PC-9 (cell line): ENCODE results near the gene CPNE7. TPM values are rescaled to one million over a fixed set of nuclear protein-coding genes. Genes with fewer than 3 reads are reported as not detected.

Experiments used
- BruUV-seq: library from RNA; stranded (reverse); fragments of 400-500 nt; replicated peaks from 2 replicates; lab custom pipeline; 2021; lab: Mats Ljungman, UMichigan
- CTCF ChIA-PET: fragments of 300-600 bp; sonication (Branson Sonifier 250); formaldehyde crosslinking; loops from one replicate; lab custom pipeline; 2022; ENCODE audit warnings: antibody characterized with exemption; lab: Charles Lee
- POLR2A ChIA-PET: fragments of 300-600 bp; sonication (Branson Sonifier 250); formaldehyde crosslinking; loops from one replicate; lab custom pipeline; 2022; ENCODE audit warnings: antibody characterized with exemption; ENCODE audit not compliant: unreplicated experiment; lab: Charles Lee
- DNase-seq, 2 experiments: peaks; one replicate each; pipeline versions ENCODE4 v3.0.0 to v3.0.0-alpha.2; 2015 to 2022; ENCODE audit warnings: mixed read lengths in 1 of 2
- H2AFZ ChIP-seq: fragments of 200-600 bp; sonication (generic); 2 replicates; pipeline ENCODE4 v1.8.1; 2017; ENCODE audit warnings: antibody characterized with exemption
- H3F3A ChIP-seq: fragments of 200-600 bp; sonication (generic); 2 replicates; pipeline ENCODE4 v1.8.1; 2017; ENCODE audit warnings: antibody characterized with exemption, mild to moderate bottlenecking, low read depth; ENCODE audit not compliant: insufficient read depth
- H3K27ac ChIP-seq: fragments of 200-600 bp; sonication (generic); 2 replicates; pipeline ENCODE4 v1.6.1; 2016; ENCODE audit warnings: mixed run types
- H3K27me3 ChIP-seq: fragments of 200-600 bp; sonication (generic); 2 replicates; pipeline ENCODE4 v1.6.1; 2016; ENCODE audit warnings: low read depth, mixed run types; ENCODE audit not compliant: insufficient read depth
- H3K36me3 ChIP-seq: fragments of 200-600 bp; sonication (generic); 2 replicates; pipeline ENCODE4 v1.6.1; 2016; ENCODE audit warnings: low read depth, mixed run types
- H3K4me1 ChIP-seq: fragments of 200-600 bp; sonication (generic); replicated peaks from 2 replicates; pipeline ENCODE4 v1.6.1; 2016; ENCODE audit warnings: mixed run types; ENCODE audit not compliant: insufficient read depth
- H3K4me2 ChIP-seq: fragments of 200-600 bp; sonication (generic); 2 replicates; pipeline ENCODE4 v1.6.1; 2017; ENCODE audit warnings: mixed run types
- H3K4me3 ChIP-seq: fragments of 200-600 bp; sonication (generic); 2 replicates; pipeline ENCODE4 v1.6.1; 2016; ENCODE audit warnings: mixed run types
- H3K79me2 ChIP-seq: fragments of 200-600 bp; sonication (generic); 2 replicates; pipeline ENCODE4 v1.6.1; 2017; ENCODE audit warnings: low read depth, mixed run types
- H3K9me2 ChIP-seq: fragments of 200-600 bp; sonication (generic); 2 replicates; pipeline ENCODE4 v1.8.1; 2017; ENCODE audit warnings: mild to moderate bottlenecking; ENCODE audit not compliant: insufficient read depth
- H3K9me3 ChIP-seq: fragments of 200-600 bp; sonication (generic); 2 replicates; pipeline ENCODE4 v1.8.1; 2016; ENCODE audit warnings: low read depth; ENCODE audit not compliant: insufficient read depth
- H4K20me1 ChIP-seq: fragments of 200-600 bp; sonication (generic); 2 replicates; pipeline ENCODE4 v1.8.1; 2017; ENCODE audit not compliant: insufficient read depth
- CTCF ChIP-seq: fragments of 200-600 bp; sonication (generic); conservative IDR thresholded peaks from 2 replicates; pipeline ENCODE4 v1.6.1; 2017; ENCODE audit warnings: mixed run types, antibody characterized with exemption, mild to moderate bottlenecking, moderate library complexity
- EZH2 ChIP-seq: fragments of 200-600 bp; sonication (generic); IDR thresholded peaks from 2 replicates; pipeline ENCODE4 v1.8.0; 2017; ENCODE audit warnings: antibody characterized with exemption, low read depth
- intact Hi-C: fragments of 100-400 bp; cut with micrococcal nuclease; formaldehyde crosslinking; loops from one replicate; pipeline ENCODE4 v1.10.0; 2022; ENCODE audit not compliant: unreplicated experiment
- total RNA-seq: library from RNA; stranded (reverse); gene quantifications from 2 replicates; pipeline ENCODE4 v1.2.3, GENCODE V29; 2021

The CPNE7 gene
- total RNA-seq, 1 experiment from 2014 or later: 19.5 TPM

DNA sequence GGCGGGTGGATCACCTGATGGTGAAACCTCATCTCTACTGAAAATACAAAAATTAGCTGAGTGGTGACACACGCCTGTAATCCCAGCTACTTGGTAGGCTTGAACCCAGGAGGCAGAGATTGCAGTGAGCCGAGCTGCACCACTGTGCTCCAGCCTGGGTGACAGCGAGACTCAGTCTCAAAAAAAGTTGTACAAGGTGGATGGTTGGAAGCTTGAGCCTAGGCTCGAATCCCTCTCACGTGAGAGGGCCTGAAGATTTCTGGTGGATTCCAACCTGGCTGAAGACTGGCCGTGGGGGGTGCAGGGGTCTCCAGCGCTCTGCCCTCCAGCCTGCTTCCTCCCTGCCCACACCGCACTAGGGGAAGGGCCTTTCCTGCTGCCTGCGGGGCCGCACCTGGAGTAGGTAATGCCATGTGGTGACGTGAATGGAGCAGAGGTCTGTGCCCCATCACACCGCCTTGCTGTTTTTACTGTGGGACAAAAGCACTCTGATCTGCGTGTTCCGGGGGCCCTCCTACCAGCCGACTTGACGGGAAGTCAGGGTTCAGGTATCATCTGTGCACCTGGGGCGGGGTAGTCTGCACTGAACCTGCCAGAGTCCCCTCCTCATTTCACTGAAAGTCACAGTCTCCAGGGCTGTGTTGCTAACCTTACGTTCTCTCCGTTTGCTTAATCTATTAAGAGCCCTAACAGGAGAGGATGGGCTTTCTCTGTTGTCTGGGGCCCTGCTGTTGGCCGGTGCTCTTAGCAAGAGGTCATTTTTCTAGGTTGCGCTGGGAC is 10.9 kb upstream of the CPNE7 start:
- Histone ChIP-seq H3K27me3 (no peaks in the 10 kb centered on the region), H3K4me3 (peak overlapping the region; percentile 92; the same call in 1 of the 2 replicates), H3K4me2 (peak overlapping the region; percentile 98), H3K9me3 (no peaks in the 10 kb centered on the region), H3K79me2 (peaks cover 41% of the 10 kb centered on the region), H4K20me1 (peaks cover 49% of the 10 kb centered on the region), H3K9me2 (no peaks in the 10 kb centered on the region), H3K4me1 (peaks cover 42% of the 10 kb centered on the region), H2AFZ (no peak overlapping the region), H3F3A (peaks cover 70% of the 10 kb centered on the region), H3K36me3 (peaks cover 33% of the 10 kb centered on the region), H3K27ac (peak overlapping the region; percentile 70)
- TF ChIP-seq CTCF: no peak
- no TSS peak for BruUV-seq
- intact Hi-C loops: loop anchor here (5.0 kb wide), 3 partner anchors 57 to 242 kb away; partner anchors contain the start of genes ANKRD11 and SPG7
- ChIA-PET CTCF (interaction anchor here (0.7 kb wide), 1 partner anchor 67 kb away, joined by 3 read pairs; no protein-coding TSS in a partner anchor), POLR2A (interaction anchor here (0.6 to 0.7 kb wide), 4 partner anchors 58 to 347 kb away, joined by 3 to 5 read pairs (median 4); partner anchors contain the start of gene ZNF778)
- peak in 1 of 2 experiments; percentile 50 for DNase-seq

- no peaks in the 10 kb centered on the region for H3K9me2 ChIP-seq
- peak; percentile 62 to 77 for DNase-seq
- intact Hi-C loops: no loop called here
- peak overlapping the region; percentile 98 for H3K4me2 ChIP-seq
- no peaks in the 10 kb centered on the region for H3K27me3 ChIP-seq
- ChIA-PET CTCF (no interaction called here), POLR2A (interaction anchor here (0.6 to 0.7 kb wide), 3 partner anchors 57 to 318 kb away, joined by 4 to 8 read pairs (median 5); no protein-coding TSS in a partner anchor)
- BruUV-seq: no TSS peak
- H3F3A ChIP-seq: peaks cover 65% of the 10 kb centered on the region
- H3K79me2 ChIP-seq: peaks cover 41% of the 10 kb centered on the region
- H4K20me1 ChIP-seq: peaks cover 49% of the 10 kb centered on the region
- H3K9me3 ChIP-seq: no peaks in the 10 kb centered on the region
- TF ChIP-seq CTCF (no peak), EZH2 (no peak)
- H3K36me3 ChIP-seq: peaks cover 33% of the 10 kb centered on the region
- peaks cover 41% of the 10 kb centered on the region for H3K4me1 ChIP-seq
- H3K4me3 ChIP-seq: peak overlapping the region; percentile 45; the same call in 1 of the 2 replicates
- H2AFZ ChIP-seq: no peak overlapping the region
- peak overlapping the region; percentile 70 for H3K27ac ChIP-seq
Observed at GRCh38 chr16:89565256-89565505, 10.4 kb upstream of the CPNE7 start.

DNA sequence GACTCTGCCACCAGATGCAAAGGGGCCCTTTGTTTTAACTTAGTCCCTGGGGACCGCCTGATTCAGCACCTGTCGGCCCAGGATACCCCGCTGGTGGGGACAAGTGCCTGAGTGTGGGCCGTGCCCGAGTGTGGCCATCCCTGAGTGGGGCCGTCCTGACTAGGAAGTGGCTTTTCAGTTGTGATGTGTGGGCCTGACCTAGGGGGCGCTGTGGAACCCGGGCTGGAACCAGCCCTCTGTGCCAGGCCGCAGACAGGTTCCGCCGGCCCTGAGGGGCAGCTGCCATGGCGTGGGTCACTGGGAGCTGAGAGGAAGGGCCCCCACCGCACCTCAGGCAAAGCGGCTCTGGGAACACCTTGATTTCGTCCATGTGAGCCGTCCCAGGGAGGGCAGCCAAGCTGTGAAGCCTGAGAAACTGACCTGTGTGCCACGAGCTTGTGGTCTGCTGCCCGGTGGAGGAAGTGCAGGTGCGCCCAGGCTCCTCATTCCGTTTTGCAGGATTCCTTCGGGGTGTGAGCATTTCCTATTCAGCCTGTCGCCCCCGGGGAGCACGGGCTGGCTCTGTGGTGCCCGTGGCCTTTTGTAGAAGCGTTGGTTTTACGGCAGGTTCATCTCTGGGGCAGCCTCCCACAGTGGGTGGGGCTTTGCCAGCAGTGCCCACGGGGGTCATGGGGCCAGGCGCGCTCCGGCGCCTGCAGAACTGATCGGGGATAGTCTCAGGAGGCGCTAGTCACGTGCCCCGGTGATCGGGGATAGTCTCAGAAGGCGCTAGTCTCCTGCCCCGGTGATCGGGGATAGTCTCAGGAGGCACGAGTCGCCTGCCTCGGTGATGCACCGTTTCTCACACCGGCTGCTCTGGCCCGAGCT is 9.8 kb upstream of the CPNE7 start:
- ChIA-PET CTCF (interaction anchor here (0.6 kb wide), 1 partner anchor 75 kb away, joined by 5 read pairs; no protein-coding TSS in a partner anchor), POLR2A (interaction anchor here (0.6 to 0.7 kb wide), 4 partner anchors 57 to 319 kb away, joined by 4 to 8 read pairs (median 6); no protein-coding TSS in a partner anchor)
- no peaks in the 10 kb centered on the region for H3K27me3 ChIP-seq
- H3K36me3 ChIP-seq: peaks cover 33% of the 10 kb centered on the region
- peaks cover 41% of the 10 kb centered on the region for H3K4me1 ChIP-seq
- H3K4me2 ChIP-seq: peak overlapping the region; percentile 98
- peaks cover 64% of the 10 kb centered on the region for H3F3A ChIP-seq
- peaks cover 38% of the 10 kb centered on the region for H3K79me2 ChIP-seq
- no TSS peak for BruUV-seq
- H3K9me3 ChIP-seq: no peaks in the 10 kb centered on the region
- TF ChIP-seq EZH2 (no peak), CTCF (peak; percentile 84)
- intact Hi-C loops: no loop called here
- peak; percentile 74 to 79 for DNase-seq
- peaks cover 49% of the 10 kb centered on the region for H4K20me1 ChIP-seq
- peak overlapping the region; percentile 70 for H3K27ac ChIP-seq
- H3K9me2 ChIP-seq: no peaks in the 10 kb centered on the region
- H2AFZ ChIP-seq: no peak overlapping the region
- H3K4me3 ChIP-seq: peak overlapping the region; percentile 45; the same call in 1 of the 2 replicates
